H1 (cell line): ENCODE data around the gene NXPH3. TPM values are rescaled to one million over a fixed set of nuclear protein-coding genes. Genes with fewer than 3 reads are reported as not detected.

ENCODE experiments used
- CTCF ChIA-PET: fragments of 300-600 bp; sonication (Branson Sonifier 250); formaldehyde crosslinking; loops from one replicate; lab custom pipeline; 2021; ENCODE audit not compliant: partially characterized antibody; lab: Charles Lee
- POLR2A ChIA-PET: fragments of 300-600 bp; sonication (Branson Sonifier 250); formaldehyde crosslinking; loops from one replicate; lab custom pipeline; 2021; ENCODE audit warnings: inconsistent platforms; ENCODE audit not compliant: partially characterized antibody; lab: Charles Lee
- DNase-seq, 2 experiments: peaks; one replicate each; pipeline versions ENCODE4 v3.0.0 to v3.0.0-alpha.2; 2010 to 2022; ENCODE audit warnings: low spot score in 2 of 2, low read depth in 1 of 2, mixed read lengths in 1 of 2
- FAIRE-seq: peaks from 2 replicates; lab custom pipeline; 2011; peaks lifted over from hg19 to GRCh38; lab: Jason Lieb, UNC
- H2AFZ ChIP-seq: 2 replicates; pipeline ENCODE4 v1.8.1; 2012; ENCODE audit warnings: low read length, inconsistent platforms
- H2AK5ac ChIP-seq: 2 replicates; pipeline ENCODE4 v1.6.1; 2013; ENCODE audit warnings: low read depth, low read length
- H2BK120ac ChIP-seq: replicated peaks from 2 replicates; pipeline ENCODE3; 2013; ENCODE audit warnings: low read depth, low read length, inconsistent platforms
- H2BK12ac ChIP-seq: 2 replicates; pipeline ENCODE4 v1.6.1; 2013; ENCODE audit warnings: low read depth, low read length
- H2BK15ac ChIP-seq: 2 replicates; pipeline ENCODE4 v1.6.1; 2013; ENCODE audit warnings: low read length
- H2BK20ac ChIP-seq: 2 replicates; pipeline ENCODE4 v1.6.1; 2013; ENCODE audit warnings: low read length
- H2BK5ac ChIP-seq: 2 replicates; pipeline ENCODE4 v1.6.1; 2013; ENCODE audit warnings: low read depth, low read length
- H3K14ac ChIP-seq: 2 replicates; pipeline ENCODE4 v1.6.1; 2013; ENCODE audit warnings: inconsistent platforms; ENCODE audit not compliant: insufficient read length
- H3K18ac ChIP-seq: 2 replicates; pipeline ENCODE4 v1.6.1; 2013; ENCODE audit warnings: low read length; ENCODE audit errors: extremely low read depth
- H3K23ac ChIP-seq: 2 replicates; pipeline ENCODE4 v1.6.1; 2013; ENCODE audit warnings: inconsistent platforms; ENCODE audit not compliant: insufficient read length
- H3K23me2 ChIP-seq: 2 replicates; pipeline ENCODE4 v1.6.1; 2013; ENCODE audit warnings: low read depth, low read length
- H3K27ac ChIP-seq: 2 replicates; pipeline ENCODE4 v1.6.1; 2011; ENCODE audit warnings: low read depth, low read length, inconsistent platforms
- H3K27me3 ChIP-seq, 4 experiments: replicated peaks in 1 of 4; 1 replicate in 1 of 4; 2 replicates in 3 of 4; pipeline versions ENCODE4 v1.6.1 to v1.8.1; 2011 to 2013; ENCODE audit warnings: low read length in 3 of 4, mild to moderate bottlenecking in 3 of 4, inconsistent platforms in 2 of 4, mixed read lengths in 2 of 4, moderate library complexity in 1 of 4; ENCODE audit not compliant: control insufficient read depth in 3 of 4, insufficient read depth in 3 of 4; ENCODE audit errors: extremely low read depth in 1 of 4
- H3K36me3 ChIP-seq, 4 experiments: 2 replicates each; pipeline versions ENCODE4 v1.6.1 to v1.8.1; 2011 to 2013; ENCODE audit warnings: mild to moderate bottlenecking in 4 of 4, low read length in 3 of 4, moderate library complexity in 2 of 4, control low read depth in 1 of 4, inconsistent platforms in 1 of 4; ENCODE audit not compliant: insufficient read depth in 4 of 4, control insufficient read depth in 2 of 4
- H3K4ac ChIP-seq: replicated peaks from 2 replicates; pipeline ENCODE3; 2013; ENCODE audit warnings: low read length, low read depth, mixed read lengths, inconsistent platforms; ENCODE audit not compliant: insufficient read length
- H3K4me1 ChIP-seq, 4 experiments: replicated peaks in 1 of 4; 1 replicate in 1 of 4; 2 replicates in 3 of 4; pipeline versions ENCODE4 v1.6.1 to v1.8.1; 2011 to 2013; ENCODE audit warnings: low read length in 3 of 4, inconsistent platforms in 2 of 4, mixed read lengths in 1 of 4; ENCODE audit not compliant: insufficient read depth in 4 of 4, control insufficient read depth in 3 of 4
- H3K4me2 ChIP-seq, 2 experiments: 2 replicates each; pipeline versions ENCODE4 v1.6.1 to v1.8.1; 2011 to 2013; ENCODE audit warnings: low read depth in 2 of 2, low read length in 2 of 2, control low read depth in 1 of 2, inconsistent platforms in 1 of 2, mild to moderate bottlenecking in 1 of 2; ENCODE audit not compliant: insufficient read depth in 1 of 2
- H3K4me3 ChIP-seq, 4 experiments: fragments of 200-600, 300-600 bp in 1 of 4; sonication (generic), shearing (Covaris generic), sonication (Bioruptor Twin) in 1 of 4; 2 replicates each; pipeline versions ENCODE4 v1.5.1 to v1.8.1; 2011 to 2016; ENCODE audit warnings: low read length in 4 of 4, low read depth in 3 of 4, control low read depth in 2 of 4, inconsistent platforms in 2 of 4, mild to moderate bottlenecking in 2 of 4, mixed read lengths in 1 of 4, moderate library complexity in 1 of 4; ENCODE audit not compliant: insufficient read depth in 2 of 4; ENCODE audit errors: extremely low read depth in 1 of 4
- H3K56ac ChIP-seq: replicated peaks from 2 replicates; pipeline ENCODE3; 2013; ENCODE audit warnings: low read depth, mild to moderate bottlenecking, mixed read lengths, low read length, inconsistent platforms; ENCODE audit not compliant: insufficient read length
- H3K79me1 ChIP-seq: 2 replicates; pipeline ENCODE4 v1.6.1; 2013; ENCODE audit warnings: low read depth, low read length, control low read depth
- H3K79me2 ChIP-seq, 2 experiments: 2 replicates each; pipeline versions ENCODE4 v1.6.1 to v1.8.1; 2012 to 2013; ENCODE audit warnings: low read length in 2 of 2, mild to moderate bottlenecking in 2 of 2, inconsistent platforms in 1 of 2; ENCODE audit not compliant: insufficient read depth in 2 of 2, control insufficient read depth in 1 of 2
- H3K9ac ChIP-seq, 4 experiments: replicated peaks in 1 of 4; 1 replicate in 1 of 4; 2 replicates in 3 of 4; pipeline versions ENCODE4 v1.6.1 to v1.8.1; 2011 to 2013; ENCODE audit warnings: low read depth in 3 of 4, low read length in 3 of 4, control low read depth in 2 of 4, mild to moderate bottlenecking in 2 of 4, moderate library complexity in 2 of 4, inconsistent platforms in 1 of 4; ENCODE audit errors: extremely low read depth in 1 of 4
- H3K9me3 ChIP-seq, 2 experiments: 2 replicates each; pipeline versions ENCODE4 v1.6.1 to v1.8.1; 2012 to 2013; ENCODE audit warnings: mild to moderate bottlenecking in 2 of 2, moderate library complexity in 2 of 2, control low read depth in 1 of 2, inconsistent platforms in 1 of 2, low read depth in 1 of 2, low read length in 1 of 2, mixed read lengths in 1 of 2; ENCODE audit not compliant: insufficient read depth in 2 of 2
- H4K20me1 ChIP-seq, 2 experiments: replicated peaks in 1 of 2; 2 replicates each; pipeline versions ENCODE3 to v1.8.1; 2011 to 2013; ENCODE audit warnings: inconsistent platforms in 2 of 2, low read length in 2 of 2, mild to moderate bottlenecking in 1 of 2; ENCODE audit not compliant: insufficient read depth in 2 of 2, control insufficient read depth in 1 of 2
- H4K5ac ChIP-seq: 2 replicates; pipeline ENCODE4 v1.6.1; 2013; ENCODE audit warnings: low read length, low read depth, mixed read lengths, inconsistent platforms; ENCODE audit not compliant: insufficient read length
- H4K8ac ChIP-seq: 2 replicates; pipeline ENCODE4 v1.8.0; 2013; ENCODE audit warnings: mild to moderate bottlenecking, moderate library complexity, low read length, inconsistent platforms; ENCODE audit not compliant: insufficient read depth; ENCODE audit errors: extremely low read depth
- H4K91ac ChIP-seq: replicated peaks from 2 replicates; pipeline ENCODE3; 2013; ENCODE audit warnings: low read length, mixed read lengths, inconsistent platforms; ENCODE audit not compliant: insufficient read length
- CHD2 ChIP-seq: IDR thresholded peaks from 2 replicates; pipeline ENCODE4 v1.6.1; 2012; ENCODE audit warnings: low read length, improper control_type of control experiment
- EZH2 ChIP-seq: fragments of 200-600 bp; sonication (generic); IDR thresholded peaks from 2 replicates; pipeline ENCODE4 v1.7.1; 2012; ENCODE audit warnings: low read depth, mild to moderate bottlenecking, moderate library complexity, low read length, inconsistent platforms; ENCODE audit not compliant: severe bottlenecking
- GABPA ChIP-seq: IDR thresholded peaks from 2 replicates; pipeline ENCODE4 v1.6.1; 2011; ENCODE audit warnings: mild to moderate bottlenecking, low read length, moderate library complexity, borderline replicate concordance; ENCODE audit not compliant: insufficient read depth
- GTF2F1 ChIP-seq: IDR thresholded peaks from 2 replicates; pipeline ENCODE4 v1.6.1; 2012; ENCODE audit warnings: low read depth, low read length, improper control_type of control experiment, borderline replicate concordance
- KDM1A ChIP-seq: fragments of 200-600, 300-600 bp; sonication (generic); IDR thresholded peaks from 2 replicates; pipeline ENCODE4 v1.7.1; 2016; ENCODE audit warnings: mild to moderate bottlenecking, low read length, borderline replicate concordance
- RNF2 ChIP-seq: fragments of 200-900, 300-1000 bp; sonication (generic); IDR thresholded peaks from 2 replicates; pipeline ENCODE4 v1.7.1; 2016; ENCODE audit warnings: borderline replicate concordance, low read depth, mild to moderate bottlenecking, antibody characterized with exemption, low read length; ENCODE audit not compliant: poor library complexity, severe bottlenecking; ENCODE audit errors: missing control alignments
- SRF ChIP-seq: IDR thresholded peaks from 2 replicates; pipeline ENCODE4 v1.6.1; 2011; ENCODE audit warnings: mild to moderate bottlenecking, low read depth, low read length, moderate library complexity
- WGBS, 2 experiments: shearing (Covaris generic) in 1 of 2; methylation state at CpG; one replicate each; pipeline versions ENCODE4 v1.1.6 to v1.1.7; 2013 to 2015; ENCODE audit warnings: low lambda C conversion rate in 2 of 2, mixed read lengths in 2 of 2, inconsistent platforms in 1 of 2, low coverage in 1 of 2, missing lambda C conversion rate in 1 of 2; ENCODE audit not compliant: insufficient replicate concordance in 2 of 2, insufficient coverage in 1 of 2, insufficient read length in 1 of 2; ENCODE audit errors: extremely low coverage in 1 of 2, missing lambda C conversion rate in 1 of 2; 5-methylcytosine and 5-hydroxymethylcytosine counted together
- polyA plus RNA-seq, 7 experiments: library from polyadenylated mRNA; depleted of rRNA in 3 of 7; stranded (reverse) in 5 of 7; unstranded in 2 of 7; fragments of >200 nt in 5 of 7; fragments of 200-250 nt in 2 of 7; gene quantifications; 1 replicate in 5 of 7; 2 replicates in 1 of 7; 4 replicates in 1 of 7; pipeline versions ENCODE4 v1.2.1 to v1.2.3, GENCODE V29; 2011 to 2013; ENCODE audit warnings: missing spikeins in 2 of 7, mixed read lengths in 2 of 7
- total RNA-seq: library from RNA; stranded (reverse); fragmentation: NEBNext Ultra II Directional; extraction: Animal tissue kit (Norgen Biotek cat#: 25700); gene quantifications from 2 replicates; pipeline ENCODE4 v1.2.1, GENCODE V29; 2021

The NXPH3 gene
- total and polyA plus RNA-seq, 2 of the 8 experiments (the other 6 are each of a cell fraction or from before 2014, with no cell fraction given), result 2.5 to 3.7 TPM

GRCh38 chr17:49592263-49592662 lies 16.6 kb downstream of the NXPH3 start:
- no peak overlapping the region for H2BK12ac ChIP-seq
- CTCF ChIA-PET, result interaction anchor here (0.7 to 3.2 kb wide), 7 partner anchors 9 to 184 kb away, joined by 3 to 17 read pairs (median 3); no protein-coding TSS in a partner anchor
- no peak overlapping the region for H4K8ac ChIP-seq
- no peak overlapping the region for H3K23ac ChIP-seq
- no peaks in the 10 kb centered on the region for H3K27me3 ChIP-seq
- no peaks in the 10 kb centered on the region for H3K9me3 ChIP-seq
- FAIRE-seq, result no peak
- no peak for TF ChIP-seq SRF
- no peak for TF ChIP-seq KDM1A
- TF ChIP-seq RNF2, result no peak
- TF ChIP-seq EZH2, result no peak
- TF ChIP-seq GTF2F1, result no peak
- no peak for TF ChIP-seq CHD2
- no peak for TF ChIP-seq GABPA
- no peak overlapping the region for H3K4me3 ChIP-seq
- H3K9ac ChIP-seq, result no peak overlapping the region
- no peak for DNase-seq
- 91% methylated on average over 3 of the region's 3 CpGs; no CpG with 5 or more reads in 1 of the 2 experiments for WGBS, 2 experiments
- H3K79me2 ChIP-seq, result no peaks in the 10 kb centered on the region
- H3K36me3 ChIP-seq, result peaks cover 0 to 3% (median under 1%) of the 10 kb centered on the region in 4 experiments; a peak in 3 of 8 replicates
- H4K5ac ChIP-seq, result no peak overlapping the region
- no peak overlapping the region for H4K91ac ChIP-seq
- H3K23me2 ChIP-seq, result no peaks in the 10 kb centered on the region
- H3K4me2 ChIP-seq, result no peak overlapping the region
- peaks cover 0 to 3% of the 10 kb centered on the region in 2 experiments for H4K20me1 ChIP-seq
- H3K18ac ChIP-seq, result no peak overlapping the region
- H2BK15ac ChIP-seq, result no peak overlapping the region; the same call in 1 of the 2 replicates
- H2AFZ ChIP-seq, result no peak overlapping the region
- POLR2A ChIA-PET, result interaction anchor here (1.2 kb wide), 2 partner anchors 9 to 12 kb away, joined by 4 read pairs; no protein-coding TSS in a partner anchor
- peaks cover 0 to 2% (median 2%) of the 10 kb centered on the region in 4 experiments; a peak in 2 of 7 replicates for H3K4me1 ChIP-seq
- H3K79me1 ChIP-seq, result no peaks in the 10 kb centered on the region
- no peak overlapping the region for H2BK5ac ChIP-seq
- H2BK20ac ChIP-seq, result no peak overlapping the region
- no peak overlapping the region for H3K56ac ChIP-seq
- H3K14ac ChIP-seq, result no peak overlapping the region
- no peak overlapping the region for H3K27ac ChIP-seq
- peak overlapping the region; percentile 6; the same call in 1 of the 2 replicates for H2AK5ac ChIP-seq
- no peak overlapping the region for H2BK120ac ChIP-seq
- H3K4ac ChIP-seq, result no peak overlapping the region
